Motor neuron (in vitro differentiated cells): ENCODE data around the gene KRTAP2-2. TPM values are rescaled to one million over a fixed set of nuclear protein-coding genes. Genes with fewer than 3 reads are reported as not detected.

Experiments
- ATAC-seq, 8 experiments: fragments of 200-7000 bp; cut with Tn5 transposase; replicated peaks in 6 of 8; 2 replicates each; pipeline ENCODE4 v1.8.0; 2021; ENCODE audit warnings: mild to moderate bottlenecking in 8 of 8, moderate library complexity in 8 of 8
- H3K27ac ChIP-seq, 2 donors: fragments of 250-450 bp; sonication (Bioruptor Pico); 2 replicates each; pipeline ENCODE4 v1.9.0; 2021; ENCODE audit warnings: antibody characterized with exemption in 2 of 2, mild to moderate bottlenecking in 2 of 2, moderate library complexity in 1 of 2
- H3K4me1 ChIP-seq, 2 donors: fragments of 250-450 bp; sonication (Bioruptor Pico); replicated peaks in 1 of 2; 2 replicates each; pipeline ENCODE4 v1.6.1; 2021; ENCODE audit warnings: antibody characterized with exemption in 2 of 2, mild to moderate bottlenecking in 2 of 2, moderate library complexity in 1 of 2
- H3K4me3 ChIP-seq, 5 donors: fragments of 250-450 bp; sonication (Bioruptor Pico); 2 replicates each; pipeline ENCODE4 v1.9.0; 2021; ENCODE audit warnings: antibody characterized with exemption in 5 of 5, mild to moderate bottlenecking in 5 of 5, moderate library complexity in 4 of 5
- WGBS, 10 experiments: fragments of 450-650 bp; shearing (Covaris generic); methylation state at CpG; one replicate each; pipeline ENCODE4 v1.0.0; 2022; 5-methylcytosine and 5-hydroxymethylcytosine counted together
- in situ Hi-C, 9 experiments: fragments of 400-800 bp; cut with MboI; loops; one replicate each; pipeline ENCODE4 v1.15.0; 2021; ENCODE audit warnings: low sequenced_read_pairs in 9 of 9, low pct_unique_long_range_greater_than_20kb in 2 of 9; ENCODE audit not compliant: unreplicated experiment in 9 of 9
- total RNA-seq, 8 experiments: library from RNA; unstranded; fragments of 300-600 nt; gene quantifications; 2 replicates each; pipeline versions ENCODE4 v1.2.3 to v1.2.4, GENCODE V29; 2022

KRTAP2-2 gene
- total RNA-seq, 8 experiments from 2014 or later: not detected

- in situ Hi-C loops: no loop called here
- WGBS, 10 experiments: 22 to 100% (median 86%) methylated on average over 1 of the region's 1 CpG; no CpG with 5 or more reads in 2 of the 10 experiments
- H3K27ac ChIP-seq: no peak overlapping the region
- no peak for ATAC-seq
- peaks cover 0 to 6% of the 10 kb centered on the region in 2 donors for H3K4me1 ChIP-seq
- H3K4me3 ChIP-seq: no peak overlapping the region
These were observed 45.1 kb downstream of the KRTAP2-2 start for GRCh38 chr17:41009936-41010335.

DNA sequence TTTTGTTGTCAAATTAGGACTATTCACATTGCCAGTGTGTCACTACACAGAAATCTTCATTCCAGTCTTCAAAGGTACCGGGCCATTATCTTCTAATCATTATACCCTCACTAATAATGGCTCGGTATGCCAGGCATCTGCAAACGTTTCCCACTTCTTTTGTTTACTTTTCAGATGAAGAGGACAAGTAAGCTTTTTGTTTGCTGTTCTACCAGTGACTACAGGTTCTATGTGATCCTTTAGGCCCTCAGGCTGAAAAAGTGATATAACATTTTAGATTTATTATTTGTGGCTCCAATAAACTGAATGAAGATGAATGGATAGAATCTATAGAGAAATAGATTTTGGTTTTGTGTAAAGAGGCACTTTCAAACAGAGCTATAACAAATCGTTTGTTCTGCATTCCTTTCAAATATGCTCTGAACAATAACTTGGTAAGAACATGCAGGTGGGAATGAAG, 45.7 kb downstream of the KRTAP2-2 start:
- WGBS, 10 experiments: 13 to 80% (median 52%) methylated on average over 2 to 4 of the region's 4 CpGs; no CpG with 5 or more reads in 1 of the 10 experiments
- Histone ChIP-seq H3K27ac (no peak overlapping the region), H3K4me3 (no peak overlapping the region), H3K4me1 (peaks cover 0 to 6% of the 10 kb centered on the region in 2 donors)
- ATAC-seq: peak in 1 of 8 experiments; percentile 18
- in situ Hi-C loops: no loop called here

- in situ Hi-C loops: no loop called here
- Histone ChIP-seq H3K4me3 (no peak within 1 kb of the TSS), H3K27ac (no peak within 1 kb of the TSS), H3K4me1 (peaks cover 0 to 3% of the 10 kb centered on the region in 2 donors)
- no peak for ATAC-seq
- 40 to 100% (median 83%) methylated on average over 1 to 5 of the region's 8 CpGs; no CpG with 5 or more reads in 3 of the 10 experiments for WGBS, 10 experiments
These were observed 46.2 kb downstream of the KRTAP2-2 start, which contains the start of gene KRTAP3-1 for GRCh38 chr17:41008811-41009210. Gene KRTAP3-1 (minus strand): TSS chr17:41009128. CDS start chr17:41009074, 54 bp downstream.

Other genes with a start within 250 kb of the KRTAP2-2 start
- 10 to 100 TPM; 15.4 to 62.1 (median 27.3) TPM for gene KRT10, start 232.6 kb downstream of the KRTAP2-2 start, total RNA-seq
- 1 to 10 TPM in 4 of 8 experiments, under 1 TPM in 2, not detected in 2; 0.21 to 2.7 (median 1.1) TPM for gene KRT12, start 188.0 kb downstream of the KRTAP2-2 start, total RNA-seq
- under 1 TPM in 3 of 8 experiments, not detected in 5; 0.09 to 0.43 (median 0.31) TPM for gene KRT20, start 170.0 kb downstream of the KRTAP2-2 start, total RNA-seq
- gene KRT23, start 117.6 kb downstream of the KRTAP2-2 start, total RNA-seq: 1 to 10 TPM in 1 of 8 experiments, under 1 TPM in 2, not detected in 5; 0.36 to 1.2 (median 0.66) TPM
- gene KRT39, start 88.3 kb downstream of the KRTAP2-2 start, total RNA-seq: under 1 TPM in 1 of 8 experiments, not detected in 7; 0.59 TPM
- under 1 TPM in 1 of 8 experiments, not detected in 7; 0.19 TPM for gene KRT40, start 70.9 kb downstream of the KRTAP2-2 start, total RNA-seq
- under 1 TPM in 2 of 8 experiments, not detected in 6; 0.33 to 0.47 TPM for gene KRTAP3-3, start 61.1 kb downstream of the KRTAP2-2 start, total RNA-seq
- gene KRTAP3-2, start 55.3 kb downstream of the KRTAP2-2 start, total RNA-seq: 1 to 10 TPM in 1 of 8 experiments, under 1 TPM in 1, not detected in 6; 0.47 to 1.0 TPM
- not detected for gene KRTAP3-1, start 46.1 kb downstream of the KRTAP2-2 start, total RNA-seq
- not detected for gene KRTAP1-5, start 28.0 kb downstream of the KRTAP2-2 start, total RNA-seq
- not detected for gene KRTAP1-4, start 25.0 kb downstream of the KRTAP2-2 start, total RNA-seq
- gene KRTAP1-3, start 20.4 kb downstream of the KRTAP2-2 start, total RNA-seq: under 1 TPM in 4 of 8 experiments, not detected in 4; 0.25 to 0.56 (median 0.46) TPM
- gene KRTAP1-1, start 13.8 kb downstream of the KRTAP2-2 start, total RNA-seq: not detected
- under 1 TPM in 1 of 8 experiments, not detected in 7; 0.71 TPM for gene KRTAP2-1, start 7.9 kb downstream of the KRTAP2-2 start, total RNA-seq
- under 1 TPM in 1 of 8 experiments, not detected in 7; 0.33 TPM for gene KRTAP2-3, start 4.9 kb upstream of the KRTAP2-2 start, total RNA-seq
- gene KRTAP2-4, start 10.6 kb upstream of the KRTAP2-2 start, total RNA-seq: not detected
- gene KRTAP4-7, start 28.9 kb upstream of the KRTAP2-2 start, total RNA-seq: under 1 TPM in 1 of 8 experiments, not detected in 7; 0.52 TPM
- under 1 TPM in 2 of 8 experiments, not detected in 6; 0.25 to 0.33 TPM for gene KRTAP4-8, start 42.9 kb upstream of the KRTAP2-2 start, total RNA-seq
- under 1 TPM in 1 of 8 experiments, not detected in 7; 0.47 TPM for gene KRTAP4-16, start 47.0 kb upstream of the KRTAP2-2 start, total RNA-seq
- gene KRTAP4-9, start 50.2 kb upstream of the KRTAP2-2 start, total RNA-seq: under 1 TPM in 3 of 8 experiments, not detected in 5; 0.33 to 0.41 (median 0.38) TPM
- under 1 TPM in 2 of 8 experiments, not detected in 6; 0.18 to 0.38 TPM for gene KRTAP4-11, start 63.1 kb upstream of the KRTAP2-2 start, total RNA-seq
- under 1 TPM in 2 of 8 experiments, not detected in 6; 0.38 to 0.41 TPM for gene KRTAP4-12, start 69.0 kb upstream of the KRTAP2-2 start, total RNA-seq
- gene KRTAP4-6, start 85.3 kb upstream of the KRTAP2-2 start, total RNA-seq: under 1 TPM in 2 of 8 experiments, not detected in 6; 0.17 to 0.47 TPM
- gene KRTAP4-5, start 94.6 kb upstream of the KRTAP2-2 start, total RNA-seq: not detected
- under 1 TPM in 1 of 8 experiments, not detected in 7; 0.18 TPM for gene KRTAP4-4, start 105.5 kb upstream of the KRTAP2-2 start, total RNA-seq
- not detected for gene KRTAP4-3, start 113.0 kb upstream of the KRTAP2-2 start, total RNA-seq
- gene KRTAP4-2, start 123.0 kb upstream of the KRTAP2-2 start, total RNA-seq: not detected
- not detected for gene KRTAP4-1, start 129.7 kb upstream of the KRTAP2-2 start, total RNA-seq
- gene KRTAP9-1, start 134.7 kb upstream of the KRTAP2-2 start, total RNA-seq: not detected
- under 1 TPM in 1 of 8 experiments, not detected in 7; 0.85 TPM for gene KRTAP9-2, start 171.4 kb upstream of the KRTAP2-2 start, total RNA-seq
- gene KRTAP9-3, start 177.2 kb upstream of the KRTAP2-2 start, total RNA-seq: under 1 TPM in 1 of 8 experiments, not detected in 7; 0.21 TPM
- gene KRTAP9-8, start 182.8 kb upstream of the KRTAP2-2 start, total RNA-seq: not detected
- not detected for gene KRTAP9-4, start 194.5 kb upstream of the KRTAP2-2 start, total RNA-seq
- gene KRTAP9-9, start 200.2 kb upstream of the KRTAP2-2 start, total RNA-seq: under 1 TPM in 1 of 8 experiments, not detected in 7; 0.28 TPM
- not detected for gene KRTAP9-6, start 210.1 kb upstream of the KRTAP2-2 start, total RNA-seq
- under 1 TPM in 1 of 8 experiments, not detected in 7; 0.45 TPM for gene KRTAP9-7, start 220.5 kb upstream of the KRTAP2-2 start, total RNA-seq
- gene KRTAP29-1, start 247.6 kb upstream of the KRTAP2-2 start, total RNA-seq: under 1 TPM in 1 of 8 experiments, not detected in 7; 0.57 TPM